Measurements from ENCODE around the gene SMDT1.
"Not testable (repeated sequence)": the region's sequence is repeated elsewhere in the genome, so short reads cannot be mapped to it uniquely, and the experiment has no call there.

SMDT1 gene

DNA sequence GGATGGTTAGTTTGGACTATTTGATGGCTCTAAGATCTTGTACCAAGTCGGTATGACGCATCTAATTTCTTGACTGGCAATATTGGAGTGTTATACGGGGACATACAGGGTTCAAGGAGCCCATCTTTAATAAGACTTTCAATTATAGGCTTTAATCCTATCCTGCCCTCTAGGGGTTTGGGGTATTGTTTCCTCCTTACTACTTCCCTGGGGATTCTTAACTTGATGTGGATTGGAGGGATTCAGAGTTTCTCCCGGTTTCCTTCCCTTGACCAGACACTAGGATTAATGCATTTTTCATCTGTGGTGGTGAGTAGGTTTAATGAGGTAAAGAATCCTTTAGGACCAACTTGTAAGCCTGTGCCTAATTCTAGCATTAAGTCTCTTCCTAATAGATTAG lies 32.3 kb downstream of the SMDT1 start:
- DNase-seq (ENCODE audit: low spot score) = no peak

DNA sequence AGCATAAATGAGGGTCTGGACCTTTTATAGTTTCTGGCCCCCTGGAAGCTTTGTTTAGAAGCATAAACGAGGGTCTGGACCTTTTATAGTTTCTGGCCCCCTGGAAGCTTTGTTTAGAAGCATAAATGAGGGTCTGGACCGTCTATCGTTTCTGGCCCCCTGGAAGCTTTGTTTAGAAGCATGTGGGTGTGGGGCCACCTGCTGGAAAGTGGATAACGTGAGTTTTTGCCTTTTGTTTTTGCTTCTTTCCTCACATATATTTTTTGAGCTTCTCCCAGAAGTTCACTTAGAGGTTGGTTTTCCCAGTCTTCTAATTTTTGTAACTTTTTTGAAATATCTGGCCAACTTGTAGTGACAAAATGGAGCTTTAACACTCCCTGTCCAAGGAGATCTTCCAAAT lies 33.3 kb downstream of the SMDT1 start:
- not testable (repeated sequence) for DNase-seq (ENCODE audit: low spot score)

DNA sequence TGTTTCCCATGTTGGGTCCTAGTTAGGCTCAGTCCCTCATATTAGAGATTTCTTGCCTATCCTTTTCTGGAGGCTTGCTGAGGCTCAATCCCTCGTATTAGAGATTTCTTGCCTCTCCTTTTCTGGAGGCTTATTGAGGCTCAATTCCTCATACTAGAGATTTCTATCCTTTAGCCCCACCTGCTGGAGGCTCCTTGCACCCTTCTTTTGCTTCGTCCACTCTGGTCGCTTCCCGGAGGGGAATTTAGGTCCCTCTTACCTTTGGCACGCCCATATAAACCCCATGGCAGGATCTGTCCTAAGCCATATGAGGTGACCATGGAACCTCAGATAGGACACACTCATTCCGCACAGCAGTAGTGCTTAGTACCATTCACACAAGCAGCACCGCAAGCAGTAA lies 35.2 kb downstream of the SMDT1 start:
- DNase-seq (ENCODE audit: low spot score) = no peak

DNA sequence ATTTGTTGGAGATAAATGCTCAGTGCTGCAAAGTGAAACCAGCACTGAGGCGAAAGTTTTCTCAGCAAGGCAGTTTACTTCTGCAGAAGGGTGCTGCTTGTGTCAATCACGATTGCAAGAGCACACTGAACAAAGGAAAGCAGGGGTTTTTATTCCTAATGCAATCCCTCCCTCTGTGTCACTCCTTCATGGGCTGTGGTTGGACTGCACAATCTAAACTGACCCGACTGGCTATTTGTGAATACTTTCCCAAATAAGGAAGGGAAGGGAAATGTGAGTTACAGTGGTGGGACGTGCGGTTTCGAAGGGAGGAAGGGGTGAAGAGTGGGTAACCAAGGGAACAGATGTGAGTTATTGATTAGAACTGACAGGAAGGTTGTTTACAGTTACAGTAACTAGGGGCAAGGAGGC lies 35.9 kb downstream of the SMDT1 start:
- DNase-seq (ENCODE audit: low spot score) = not testable (repeated sequence)

DNA sequence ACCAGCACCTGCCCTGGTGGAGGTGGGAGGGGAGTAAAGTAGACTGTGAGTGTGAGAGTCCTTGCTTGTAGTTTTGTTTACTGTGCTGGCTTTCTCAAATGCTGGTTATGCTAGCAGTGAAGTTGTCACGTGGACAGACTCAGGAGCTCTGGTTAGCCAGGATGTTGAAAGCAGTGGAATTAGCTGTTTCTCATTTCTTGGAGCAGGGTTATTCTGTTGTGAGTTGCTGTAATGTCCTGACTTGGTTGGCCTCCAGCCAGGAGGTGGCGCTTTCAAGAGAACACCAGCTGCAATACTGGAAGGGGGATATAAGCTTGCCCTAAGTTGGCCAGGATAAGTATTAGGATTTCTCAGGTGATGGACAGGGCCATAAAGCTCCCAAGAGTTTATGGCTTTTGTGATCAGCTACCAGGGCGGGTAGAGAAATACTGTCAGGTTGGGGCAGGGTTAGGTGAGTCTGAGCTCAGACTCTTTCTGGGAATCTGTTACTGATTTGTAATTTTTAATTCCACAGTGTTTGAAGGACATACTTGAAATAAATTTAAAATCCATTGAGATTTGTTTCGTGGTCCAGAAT lies 37.4 kb downstream of the SMDT1 start:
- DNase-seq (ENCODE audit: low spot score) = no peak

DNA sequence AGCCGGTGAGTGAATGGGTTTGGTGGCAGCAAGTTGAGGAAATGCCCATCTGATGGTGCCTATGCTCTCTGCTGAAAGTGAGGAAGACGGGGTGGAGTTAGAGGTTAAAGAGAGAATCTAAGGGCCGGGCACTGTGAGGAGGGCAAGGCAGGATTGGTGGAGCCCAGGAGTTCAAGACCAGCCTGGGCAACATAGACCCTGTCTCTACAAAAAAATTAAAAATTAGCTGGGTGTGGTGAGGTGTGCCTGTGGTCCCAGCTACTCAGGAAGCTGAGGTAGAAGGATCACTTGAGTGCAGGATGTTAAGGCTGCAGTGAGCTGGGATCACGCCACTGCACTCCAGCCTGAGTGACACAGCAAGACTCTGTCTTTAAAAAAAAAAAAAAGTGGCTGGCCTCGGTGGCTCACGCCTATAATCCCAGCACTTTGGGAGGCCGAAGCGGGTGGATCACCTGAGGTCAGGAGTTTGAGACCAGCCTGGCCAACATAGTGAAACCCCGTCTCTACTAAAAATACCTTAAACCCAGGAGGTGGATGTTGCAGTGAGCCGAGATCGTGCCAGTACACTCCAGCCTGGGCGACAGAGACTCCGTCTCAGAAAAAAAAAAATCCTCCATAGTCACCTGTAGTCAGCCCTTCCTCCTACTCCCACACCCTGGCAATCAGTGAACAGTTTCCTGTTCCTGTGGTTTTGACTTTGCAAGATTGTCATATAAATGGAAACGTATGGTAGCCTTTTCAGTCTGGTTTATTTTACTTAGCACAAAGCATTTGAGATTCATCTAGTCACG lies 40.9 kb downstream of the SMDT1 start:
- DNase-seq (ENCODE audit: low spot score) = not testable (repeated sequence)

DNA sequence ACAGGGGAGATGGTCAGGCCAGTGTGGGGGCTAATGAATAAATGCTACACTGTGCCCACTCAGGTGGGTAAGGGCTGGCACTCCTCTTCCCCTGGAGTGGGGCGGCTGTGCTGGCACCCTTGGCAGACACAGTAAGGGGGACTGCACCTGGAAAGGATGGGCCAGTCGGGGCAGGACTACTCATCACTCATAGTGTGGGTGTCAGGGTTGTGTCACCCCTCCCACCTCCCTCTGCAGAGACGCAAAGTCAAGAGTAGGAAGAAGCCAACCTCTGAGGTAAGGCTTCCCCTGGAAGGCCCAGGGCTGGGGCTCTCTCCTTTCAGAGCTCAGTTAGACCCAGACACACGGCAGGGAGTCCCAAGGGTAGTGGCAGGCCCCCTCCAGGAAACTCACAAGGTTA lies 44.0 kb downstream of the SMDT1 start:
- not testable (repeated sequence) for DNase-seq (ENCODE audit: low spot score)

DNA sequence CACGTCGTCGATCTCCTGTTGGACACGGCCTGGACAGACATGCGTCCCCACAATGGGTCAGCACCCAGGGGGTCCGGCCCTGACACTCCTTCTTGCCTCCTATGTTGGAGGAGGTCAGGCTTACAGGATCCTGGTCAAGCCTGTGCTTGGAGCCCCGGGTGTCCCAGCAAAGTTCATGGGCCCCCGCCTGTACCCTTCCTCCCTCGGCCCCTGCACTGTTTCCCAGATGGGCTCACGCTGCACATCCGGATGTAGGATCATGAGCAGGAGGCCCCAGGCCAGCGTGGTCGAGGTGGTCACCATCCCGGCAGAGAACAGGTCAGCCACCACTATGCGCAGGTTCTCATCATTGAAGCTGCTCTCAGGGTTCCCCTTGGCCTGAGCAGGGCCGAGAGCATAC lies 48.1 kb downstream of the SMDT1 start:
- DNase-seq (ENCODE audit: low spot score) = no peak

DNA sequence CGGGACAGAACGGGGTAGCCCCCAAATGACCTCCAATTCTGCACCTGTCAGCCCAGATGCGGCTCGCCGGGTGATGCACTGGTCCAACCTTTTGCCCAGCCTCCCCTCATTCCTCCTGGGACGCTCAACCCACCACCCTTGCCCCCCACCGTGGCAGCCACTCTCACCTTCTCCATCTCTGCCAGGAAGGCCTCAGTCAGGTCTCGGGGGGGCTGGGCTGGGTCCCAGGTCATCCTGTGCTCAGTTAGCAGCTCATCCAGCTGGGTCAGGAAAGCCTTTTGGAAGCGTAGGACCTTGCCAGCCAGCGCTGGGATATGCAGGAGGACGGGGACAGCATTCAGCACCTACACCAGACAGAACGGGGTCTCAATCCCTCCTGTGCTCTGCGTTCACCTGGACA lies 48.5 kb downstream of the SMDT1 start:
- DNase-seq (ENCODE audit: low spot score) = not testable (repeated sequence)

DNA sequence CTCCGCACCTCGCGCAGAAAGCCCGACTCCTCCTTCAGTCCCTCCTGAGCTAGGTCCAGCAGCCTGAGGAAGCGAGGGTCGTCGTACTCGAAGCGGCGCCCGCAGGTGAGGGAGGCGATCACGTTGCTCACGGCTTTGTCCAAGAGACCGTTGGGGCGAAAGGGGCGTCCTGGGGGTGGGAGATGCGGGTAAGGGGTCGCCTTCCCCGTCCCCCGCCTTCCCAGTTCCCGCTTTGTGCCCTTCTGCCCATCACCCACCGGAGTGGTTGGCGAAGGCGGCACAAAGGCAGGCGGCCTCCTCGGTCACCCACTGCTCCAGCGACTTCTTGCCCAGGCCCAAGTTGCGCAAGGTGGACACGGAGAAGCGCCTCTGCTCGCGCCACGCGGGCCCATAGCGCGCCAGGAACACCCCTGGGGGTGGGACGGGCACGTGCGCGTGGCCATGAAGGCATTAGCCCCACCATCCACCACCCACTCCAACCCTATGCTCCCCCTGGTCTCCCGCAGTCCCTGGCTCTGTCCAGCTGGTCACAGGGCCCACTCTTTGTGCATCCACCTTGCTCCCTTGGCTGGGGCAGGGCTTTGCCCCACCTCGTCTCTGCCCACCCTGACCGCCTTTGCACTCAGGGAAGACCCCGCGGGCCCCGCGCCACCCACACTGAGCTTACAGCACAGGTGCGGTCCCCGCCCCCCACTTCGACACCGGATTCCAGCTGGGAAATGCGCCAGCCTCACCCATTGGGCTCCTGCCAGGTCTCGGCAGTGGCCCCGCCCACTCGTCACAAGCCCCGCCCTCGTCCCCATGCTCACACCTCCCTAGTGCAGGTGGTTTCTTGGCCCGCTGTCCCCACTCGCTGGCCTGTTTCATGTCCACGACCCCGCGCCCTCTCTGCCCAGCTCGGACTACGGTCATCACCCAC lies 49.5 kb downstream of the SMDT1 start:
- not testable (repeated sequence) for DNase-seq (ENCODE audit: low spot score)

DNA sequence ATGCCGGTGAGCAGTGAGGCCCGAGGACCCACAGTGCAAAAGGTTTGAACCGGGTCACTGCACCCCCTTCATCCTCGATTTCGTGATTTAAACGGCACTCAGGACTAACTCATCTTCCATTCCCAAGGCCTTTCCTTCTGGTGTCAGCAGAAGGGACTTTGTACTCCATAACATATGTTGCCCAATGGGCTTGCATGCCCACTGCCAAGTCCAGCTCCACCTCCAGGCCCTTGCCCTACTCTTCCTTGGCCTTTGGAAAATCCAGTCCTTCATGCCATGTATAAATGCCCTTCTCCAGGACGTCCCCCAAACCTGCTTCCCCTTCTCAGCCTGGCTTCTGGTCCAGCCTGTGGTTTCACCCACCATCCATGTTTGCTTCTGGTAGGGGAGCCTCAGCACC lies 50.7 kb downstream of the SMDT1 start:
- DNase-seq (ENCODE audit: low spot score) = not testable (repeated sequence)

DNA sequence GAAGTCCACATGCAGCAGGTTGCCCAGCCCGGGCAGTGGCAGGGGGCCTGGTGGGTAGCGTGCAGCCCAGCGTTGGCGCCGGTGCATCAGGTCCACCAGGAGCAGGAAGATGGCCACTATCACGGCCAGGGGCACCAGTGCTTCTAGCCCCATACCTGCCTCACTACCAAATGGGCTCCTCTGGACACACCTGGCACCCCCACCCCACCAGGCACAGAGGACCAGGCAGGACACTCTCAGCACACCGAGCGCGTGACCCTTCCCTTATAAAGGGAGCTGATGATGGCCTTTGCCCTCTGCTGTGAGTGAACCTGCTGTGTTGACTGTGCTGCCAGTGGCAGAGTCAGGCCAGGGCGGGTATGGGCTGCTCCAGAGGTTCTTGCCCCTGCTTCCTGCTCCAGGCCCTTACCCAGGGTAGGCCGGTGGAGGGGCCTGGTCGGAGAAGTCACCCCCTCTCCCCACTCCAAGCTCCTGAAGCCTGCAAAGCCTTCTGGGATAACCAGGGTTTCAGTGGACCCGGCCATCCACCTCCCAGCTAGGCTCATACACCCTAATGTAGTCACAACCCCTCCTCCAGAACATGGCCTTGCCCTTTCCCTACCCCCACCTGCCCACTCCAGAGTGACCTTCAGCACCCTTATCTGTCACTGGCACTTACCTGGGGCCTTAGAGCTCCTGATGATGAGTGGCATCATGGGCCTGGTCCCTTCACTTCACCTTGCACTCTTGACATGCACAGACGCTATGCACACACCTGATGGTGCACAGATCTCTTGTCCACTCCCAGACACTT lies 51.3 kb downstream of the SMDT1 start, which contains the start of gene CYP2D6:
Gene CYP2D6, minus strand, starts transcription at position 172 of the 793 bp plus-strand sequence. Its CDS starts 19 bp downstream, at position 153.
- not testable (repeated sequence) for DNase-seq (ENCODE audit: low spot score)

DNA sequence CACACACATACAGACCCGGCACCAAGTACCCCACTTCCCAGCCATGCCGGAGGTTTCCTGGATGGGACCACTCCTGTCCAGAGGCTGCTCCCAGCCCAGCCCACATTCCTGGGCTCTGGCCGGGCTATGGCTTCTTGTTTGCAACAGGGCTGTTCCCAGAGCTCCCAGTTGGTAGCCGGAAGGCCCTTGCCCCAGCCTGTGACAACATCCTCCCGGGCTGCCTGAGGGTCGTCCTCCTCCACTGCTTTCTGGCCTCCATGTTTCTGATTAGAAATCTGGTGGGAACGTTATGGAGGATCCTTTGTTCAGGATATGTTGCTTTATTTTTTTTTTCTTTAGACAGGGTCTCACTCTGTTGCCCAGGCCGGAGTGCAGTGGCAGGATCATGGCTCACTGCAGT lies 52.1 kb downstream of the SMDT1 start:
- no peak for DNase-seq (ENCODE audit: low spot score)

DNA sequence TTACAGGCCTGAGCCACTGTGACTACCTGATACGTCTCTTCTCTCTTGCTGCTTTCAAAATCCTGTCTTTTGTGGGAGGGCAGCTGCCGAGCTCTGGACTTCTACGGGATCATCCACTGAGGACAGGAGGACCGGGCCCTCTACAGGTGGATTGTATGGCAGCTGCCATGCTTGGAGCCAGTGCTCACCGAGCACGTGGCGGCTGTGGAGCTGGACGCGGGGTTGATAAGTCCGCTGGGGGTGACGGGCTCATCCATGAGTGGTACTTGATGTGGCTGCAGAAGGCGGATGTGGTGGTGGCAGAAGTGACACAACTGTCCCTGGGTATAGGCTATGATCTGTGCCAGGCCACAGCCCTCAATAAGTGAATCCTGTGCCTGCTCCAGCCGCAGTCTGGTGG lies 53.0 kb downstream of the SMDT1 start:
- no peak for DNase-seq (ENCODE audit: low spot score)
